K562 (cell line): ENCODE results near the gene TSC22D1.

Experiments used
- CTCF ChIP-seq, 3 experiments: IDR thresholded peaks in 2 of 3; conservative IDR thresholded peaks in 1 of 3; 2 replicates each; pipeline ENCODE4 v1.5.1; 2011 to 2012; ENCODE audit warnings: low read length in 3 of 3, mild to moderate bottlenecking in 3 of 3, control low read depth in 2 of 3, improper control_type of control experiment in 1 of 3, inconsistent platforms in 1 of 3, low read depth in 1 of 3, mixed read lengths in 1 of 3, moderate library complexity in 1 of 3; ENCODE audit not compliant: insufficient read depth in 2 of 3
- ZSCAN29 ChIP-seq: fragments of 450-650 bp; IDR thresholded peaks from 2 replicates; pipeline ENCODE4 v1.6.1; 2017
- TF ChIP-seq, protein P1 (sequence below): fragments of 450-650 bp; IDR thresholded peaks from 2 replicates; pipeline ENCODE4 v1.6.1; 2016

- TF ChIP-seq, protein P1, sequence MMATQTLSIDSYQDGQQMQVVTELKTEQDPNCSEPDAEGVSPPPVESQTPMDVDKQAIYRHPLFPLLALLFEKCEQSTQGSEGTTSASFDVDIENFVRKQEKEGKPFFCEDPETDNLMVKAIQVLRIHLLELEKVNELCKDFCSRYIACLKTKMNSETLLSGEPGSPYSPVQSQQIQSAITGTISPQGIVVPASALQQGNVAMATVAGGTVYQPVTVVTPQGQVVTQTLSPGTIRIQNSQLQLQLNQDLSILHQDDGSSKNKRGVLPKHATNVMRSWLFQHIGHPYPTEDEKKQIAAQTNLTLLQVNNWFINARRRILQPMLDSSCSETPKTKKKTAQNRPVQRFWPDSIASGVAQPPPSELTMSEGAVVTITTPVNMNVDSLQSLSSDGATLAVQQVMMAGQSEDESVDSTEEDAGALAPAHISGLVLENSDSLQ: no peak
- no peak for TF ChIP-seq ZSCAN29
- peak in 2 of 3 experiments; percentile 8 to 28; a peak in 1 of 6 replicates for TF ChIP-seq CTCF (IDR thresholded peaks at IDR 0.05 in 2 of 3, conservative IDR thresholded peaks at IDR 0.05 in 1 of 3; ENCODE audit: insufficient read depth in 2 of 3, low read depth in 1 of 3, low read length in 3 of 3)
These were observed 165.7 kb downstream of the TSC22D1 start for GRCh38 chr13:44410328-44410859.
